HUES6 (cell line): ENCODE data around the gene ZNF304.
A peak's percentile ranks its signal among the peaks of the same experiment; 100 is the strongest.

Source experiments
- H3K27ac ChIP-seq: 2 replicates; pipeline ENCODE4 v1.7.0; 2013; ENCODE audit warnings: low read depth, mild to moderate bottlenecking, low read length, inconsistent platforms
- H3K27me3 ChIP-seq: 2 replicates; pipeline ENCODE4 v1.6.1; 2013; ENCODE audit warnings: low read length; ENCODE audit not compliant: control insufficient read depth, insufficient read depth
- H3K36me3 ChIP-seq: 2 replicates; pipeline ENCODE4 v1.6.1; 2013; ENCODE audit warnings: low read length; ENCODE audit not compliant: control insufficient read depth, insufficient read depth
- H3K4me1 ChIP-seq: 2 replicates; pipeline ENCODE4 v1.6.1; 2013; ENCODE audit warnings: low read length; ENCODE audit not compliant: control insufficient read depth, insufficient read depth
- H3K4me3 ChIP-seq: 2 replicates; pipeline ENCODE4 v1.5.1; 2013; ENCODE audit warnings: low read depth, low read length
- H3K9ac ChIP-seq: one replicate; pipeline ENCODE4 v1.6.1; 2013; ENCODE audit warnings: mild to moderate bottlenecking, low read length
- H3K9me3 ChIP-seq: 2 replicates; pipeline ENCODE4 v1.6.1; 2013; ENCODE audit warnings: low read depth, low read length; ENCODE audit not compliant: control insufficient read depth, insufficient read depth

Gene ZNF304

DNA sequence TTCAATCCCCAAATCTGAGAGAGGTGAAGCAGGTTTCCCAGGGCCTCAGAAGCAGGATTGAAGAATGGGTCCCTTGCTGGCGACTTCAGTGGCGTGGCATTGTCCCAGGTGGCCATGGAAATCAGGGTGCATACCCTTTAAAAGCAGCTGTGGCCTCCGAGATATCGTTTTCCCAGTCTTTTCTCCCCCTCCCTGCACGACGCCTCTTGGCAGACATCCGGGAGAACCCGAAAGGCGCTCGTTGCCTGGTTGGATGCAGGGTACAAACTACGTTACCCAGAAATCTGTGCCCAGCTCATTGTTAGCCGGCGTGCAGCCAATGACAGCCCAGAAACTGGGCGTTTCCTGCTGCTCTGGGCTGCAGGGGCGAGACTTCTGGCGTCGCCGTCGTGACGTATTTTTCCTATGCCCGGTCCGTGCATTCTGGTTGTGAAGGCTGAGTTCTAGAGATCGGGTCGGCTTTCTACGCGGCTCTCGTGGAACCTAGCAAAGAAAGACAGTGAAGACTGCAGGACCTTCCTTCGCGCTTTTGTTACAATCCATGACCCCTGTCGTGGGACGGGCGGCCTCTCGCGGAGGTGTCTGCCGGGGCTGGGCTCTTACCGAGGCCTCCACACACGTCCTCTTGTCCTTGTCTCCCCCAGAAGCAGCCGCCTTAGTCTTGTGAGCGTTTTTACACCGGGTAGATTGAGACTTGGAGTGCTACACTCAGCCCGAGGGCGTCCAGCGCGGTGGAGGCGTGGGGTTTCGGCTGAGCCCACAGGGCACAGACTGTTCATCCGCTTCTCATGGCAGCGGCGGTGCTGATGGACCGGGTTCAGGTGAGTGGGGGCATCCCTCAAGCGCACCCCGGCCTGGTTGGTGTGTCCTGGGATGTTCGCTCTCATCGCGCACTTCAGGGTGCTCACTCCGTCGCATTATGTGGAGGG, at the start of gene ZNF304:
TSS of gene ZNF304 (plus strand) at position 395 of the 929 bp plus-strand sequence. CDS start at position 789, 394 bp downstream.
- H3K36me3 ChIP-seq, result peaks cover 30% of the 10 kb centered on the region
- H3K9me3 ChIP-seq, result no peaks in the 10 kb centered on the region
- H3K4me3 ChIP-seq, result peak within 1 kb of the TSS; percentile 93
- H3K27ac ChIP-seq, result no peak within 1 kb of the TSS
- H3K4me1 ChIP-seq, result 0 out of 2 replicates have a peak, but pooled peaks cover 2% of the 10 kb centered on the region
- no peaks in the 10 kb centered on the region for H3K27me3 ChIP-seq
- H3K9ac ChIP-seq, result peak within 1 kb of the TSS; percentile 85

DNA sequence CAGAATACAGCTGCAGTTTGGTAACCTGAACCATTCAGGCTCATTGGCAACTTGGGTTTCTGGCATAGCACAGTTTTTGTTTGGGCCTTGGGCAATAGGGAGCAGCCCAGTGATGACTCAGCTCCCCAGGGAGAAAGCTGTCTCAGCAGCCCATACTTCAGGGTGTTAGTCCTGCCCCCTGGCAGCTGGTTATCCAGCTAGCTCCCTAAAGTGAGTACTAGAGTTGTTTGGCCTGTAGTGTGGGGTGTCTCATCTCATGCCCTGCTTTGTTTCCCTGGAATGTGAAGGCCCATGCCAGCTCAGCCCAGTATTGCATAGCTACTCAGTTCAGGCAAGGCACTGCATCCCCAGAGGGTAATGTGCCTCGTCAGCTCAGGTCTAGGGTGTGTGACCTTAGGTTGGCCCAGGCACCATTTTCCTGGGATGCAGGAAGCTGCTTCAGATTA, 49.0 kb upstream of the ZNF304 start:
- H3K27me3 ChIP-seq, result no peaks in the 10 kb centered on the region
- H3K4me3 ChIP-seq, result no peak overlapping the region
- peaks cover 34% of the 10 kb centered on the region for H3K36me3 ChIP-seq
- no peaks in the 10 kb centered on the region for H3K9me3 ChIP-seq
- no peaks in the 10 kb centered on the region for H3K4me1 ChIP-seq
- H3K27ac ChIP-seq, result no peak overlapping the region
- no peak overlapping the region for H3K9ac ChIP-seq

DNA sequence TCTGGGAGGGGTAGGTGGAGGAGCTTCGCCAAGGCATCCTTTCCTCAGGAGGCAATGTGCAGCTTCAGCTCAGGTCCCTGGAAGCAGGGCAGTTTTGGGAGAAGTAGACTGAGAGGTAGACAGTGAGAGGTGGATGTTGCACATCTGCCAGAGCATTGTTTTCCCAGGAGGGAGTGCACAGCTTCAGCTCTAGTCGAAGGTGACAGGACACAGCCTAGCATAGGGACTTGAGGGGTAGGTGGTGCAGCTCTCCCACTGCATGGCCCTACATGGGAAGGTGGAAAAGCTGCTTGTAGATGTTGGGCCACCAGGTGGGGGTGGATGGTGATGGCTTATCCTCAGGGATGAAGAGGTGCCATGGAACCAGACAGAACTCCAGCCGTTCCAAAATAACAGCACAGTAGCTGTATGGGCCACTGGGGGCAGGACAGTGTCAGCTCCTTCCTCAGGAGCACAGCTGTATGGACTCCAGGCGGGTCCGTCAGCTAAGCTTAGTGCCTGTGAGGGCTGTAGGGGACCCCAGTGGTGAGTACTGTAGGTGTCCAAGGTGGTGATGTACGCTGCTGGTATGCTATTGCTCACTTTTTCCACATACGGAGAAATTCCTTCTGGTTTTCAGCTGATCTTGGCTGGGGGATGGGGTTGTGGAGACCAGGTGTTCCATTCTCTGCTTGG, 48.2 kb upstream of the ZNF304 start:
- Histone ChIP-seq H3K4me1 (no peaks in the 10 kb centered on the region), H3K36me3 (peaks cover 32% of the 10 kb centered on the region), H3K27me3 (no peaks in the 10 kb centered on the region), H3K9me3 (no peaks in the 10 kb centered on the region), H3K27ac (no peak overlapping the region), H3K9ac (no peak overlapping the region), H3K4me3 (no peak overlapping the region)

DNA sequence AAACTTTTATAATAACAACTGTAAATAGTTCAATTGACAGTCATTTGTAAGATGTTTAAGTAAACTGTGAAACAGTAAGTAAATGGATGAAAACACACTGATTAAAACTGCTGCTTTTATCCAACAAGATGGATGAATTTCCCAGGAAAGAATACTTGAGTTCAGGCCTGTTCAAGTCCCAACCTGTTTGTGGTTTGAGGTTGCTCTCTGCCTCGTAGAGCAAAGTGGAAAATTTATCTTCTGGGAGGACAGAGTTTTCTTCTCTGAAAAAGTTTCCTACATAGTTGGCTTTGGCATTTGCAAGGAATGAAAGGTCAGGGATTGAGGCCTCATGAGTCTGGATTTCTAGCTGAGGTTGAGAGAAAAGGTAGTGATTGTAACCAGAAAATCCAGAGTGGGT, 46.0 kb upstream of the ZNF304 start:
- H3K4me3 ChIP-seq, result no peak overlapping the region
- peaks cover 26% of the 10 kb centered on the region for H3K36me3 ChIP-seq
- no peaks in the 10 kb centered on the region for H3K27me3 ChIP-seq
- H3K27ac ChIP-seq, result no peak overlapping the region
- no peaks in the 10 kb centered on the region for H3K4me1 ChIP-seq
- H3K9me3 ChIP-seq, result 0 out of 2 replicates have a peak, but pooled peaks cover 2% of the 10 kb centered on the region
- no peak overlapping the region for H3K9ac ChIP-seq

DNA sequence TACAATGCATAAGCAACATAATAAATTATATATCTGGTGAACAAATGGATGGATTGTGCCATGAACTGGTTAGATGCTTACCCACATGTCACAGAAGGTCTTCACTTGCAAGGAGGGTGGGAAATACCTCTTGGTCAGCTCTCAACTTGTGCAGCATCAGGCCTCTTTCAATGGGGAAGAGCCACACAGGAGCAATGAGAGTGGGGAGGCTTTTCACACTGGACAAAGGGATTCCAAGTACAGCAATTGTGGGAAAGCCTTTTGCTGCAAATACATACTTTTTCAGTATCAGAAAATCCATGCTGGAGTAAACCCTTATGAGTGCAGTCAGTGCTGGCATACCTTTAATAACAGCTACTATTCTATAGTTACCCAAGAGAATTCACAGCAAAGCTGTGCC, 42.6 kb upstream of the ZNF304 start:
- no peak overlapping the region for H3K27ac ChIP-seq
- H3K9ac ChIP-seq, result no peak overlapping the region
- H3K9me3 ChIP-seq, result 0 out of 2 replicates have a peak, but pooled peaks cover 2% of the 10 kb centered on the region
- no peaks in the 10 kb centered on the region for H3K4me1 ChIP-seq
- no peak overlapping the region for H3K4me3 ChIP-seq
- peaks cover 7% of the 10 kb centered on the region; the same call in 1 of the 2 replicates for H3K36me3 ChIP-seq
- H3K27me3 ChIP-seq, result peaks cover 7% of the 10 kb centered on the region; the same call in 1 of the 2 replicates

DNA sequence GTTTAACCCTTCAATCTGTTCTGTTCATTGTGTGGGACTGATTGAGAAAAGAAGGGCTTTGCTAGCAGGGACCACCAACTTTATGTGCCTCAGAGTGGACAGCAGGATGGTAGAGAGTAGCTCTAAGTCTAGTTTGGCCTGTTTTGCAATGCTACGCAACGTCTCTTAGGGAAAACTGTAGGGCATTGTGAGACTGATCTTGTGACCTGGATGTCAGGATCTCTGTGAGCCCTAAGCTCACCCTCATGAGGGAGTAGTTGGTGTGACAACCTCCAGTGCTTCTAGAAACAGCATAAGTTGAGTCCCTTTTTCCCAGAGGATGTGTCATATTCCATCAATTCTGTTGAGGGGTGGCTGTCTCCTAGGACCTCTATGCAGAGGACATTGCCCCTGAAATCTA, 40.3 kb upstream of the ZNF304 start:
- Histone ChIP-seq H3K36me3 (no peaks in the 10 kb centered on the region), H3K9me3 (0 out of 2 replicates have a peak, but pooled peaks cover 2% of the 10 kb centered on the region), H3K9ac (no peak overlapping the region), H3K4me3 (no peak overlapping the region), H3K27ac (no peak overlapping the region), H3K4me1 (no peaks in the 10 kb centered on the region), H3K27me3 (peaks cover 28% of the 10 kb centered on the region)

DNA sequence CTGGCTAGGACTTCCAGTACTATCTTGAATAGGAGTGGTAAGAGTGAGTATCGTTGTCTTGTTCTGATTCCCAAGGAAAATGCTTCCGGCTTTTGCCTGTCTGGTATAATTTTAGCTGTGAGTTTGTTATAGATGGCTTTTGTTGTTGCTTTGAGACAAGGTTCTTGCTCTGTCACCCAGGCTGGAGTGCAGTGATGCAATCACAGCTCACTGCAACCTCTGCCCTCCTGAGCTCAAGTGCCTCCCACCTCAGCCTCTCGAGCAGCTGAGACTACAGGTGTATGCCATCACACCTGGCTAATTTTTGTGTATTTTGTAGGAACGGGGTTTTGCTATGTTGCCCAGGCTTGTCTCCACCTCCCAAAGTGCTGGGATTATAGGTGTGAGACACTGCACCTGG, 36.9 kb upstream of the ZNF304 start:
- H3K27me3 ChIP-seq, result peaks cover 53% of the 10 kb centered on the region
- no peaks in the 10 kb centered on the region for H3K9me3 ChIP-seq
- H3K4me3 ChIP-seq, result no peak overlapping the region
- no peaks in the 10 kb centered on the region for H3K36me3 ChIP-seq
- no peak overlapping the region for H3K27ac ChIP-seq
- no peak overlapping the region for H3K9ac ChIP-seq
- no peaks in the 10 kb centered on the region for H3K4me1 ChIP-seq

DNA sequence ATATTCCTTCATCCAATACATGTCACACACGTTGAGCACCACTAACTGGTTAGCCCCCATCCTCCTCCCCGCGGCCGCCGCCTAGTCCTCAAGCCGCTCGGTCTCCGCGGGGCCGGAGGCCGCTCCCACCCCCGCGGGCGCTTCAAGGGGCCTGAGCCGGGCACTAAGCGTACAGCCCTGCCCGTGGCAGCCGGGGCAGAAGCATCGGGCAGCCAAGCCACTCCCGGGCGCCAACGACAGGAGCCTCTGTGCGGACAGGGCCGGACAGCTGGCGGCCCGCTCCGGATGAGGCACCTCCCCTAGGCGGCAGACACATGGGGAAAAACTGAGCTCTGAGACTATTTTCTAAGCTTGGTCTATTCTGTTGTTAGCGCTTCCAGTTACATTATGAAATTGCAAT, 33.6 kb upstream of the ZNF304 start:
- Histone ChIP-seq H3K4me1 (peaks cover 4% of the 10 kb centered on the region; the same call in 1 of the 2 replicates), H3K36me3 (no peaks in the 10 kb centered on the region), H3K9me3 (no peaks in the 10 kb centered on the region), H3K4me3 (peak overlapping the region; percentile 47; the same call in 1 of the 2 replicates), H3K9ac (no peak overlapping the region), H3K27me3 (peaks cover 48% of the 10 kb centered on the region), H3K27ac (no peak overlapping the region)

- Histone ChIP-seq H3K27me3 (peaks cover 35% of the 10 kb centered on the region), H3K27ac (no peak overlapping the region), H3K9ac (peak overlapping the region; percentile 24), H3K4me1 (peaks cover 4% of the 10 kb centered on the region; the same call in 1 of the 2 replicates), H3K4me3 (peak overlapping the region; percentile 90), H3K9me3 (no peaks in the 10 kb centered on the region), H3K36me3 (peaks cover 15% of the 10 kb centered on the region)
These were observed 31.2 kb upstream of the ZNF304 start for GRCh38 chr19:57319869-57320179.

DNA sequence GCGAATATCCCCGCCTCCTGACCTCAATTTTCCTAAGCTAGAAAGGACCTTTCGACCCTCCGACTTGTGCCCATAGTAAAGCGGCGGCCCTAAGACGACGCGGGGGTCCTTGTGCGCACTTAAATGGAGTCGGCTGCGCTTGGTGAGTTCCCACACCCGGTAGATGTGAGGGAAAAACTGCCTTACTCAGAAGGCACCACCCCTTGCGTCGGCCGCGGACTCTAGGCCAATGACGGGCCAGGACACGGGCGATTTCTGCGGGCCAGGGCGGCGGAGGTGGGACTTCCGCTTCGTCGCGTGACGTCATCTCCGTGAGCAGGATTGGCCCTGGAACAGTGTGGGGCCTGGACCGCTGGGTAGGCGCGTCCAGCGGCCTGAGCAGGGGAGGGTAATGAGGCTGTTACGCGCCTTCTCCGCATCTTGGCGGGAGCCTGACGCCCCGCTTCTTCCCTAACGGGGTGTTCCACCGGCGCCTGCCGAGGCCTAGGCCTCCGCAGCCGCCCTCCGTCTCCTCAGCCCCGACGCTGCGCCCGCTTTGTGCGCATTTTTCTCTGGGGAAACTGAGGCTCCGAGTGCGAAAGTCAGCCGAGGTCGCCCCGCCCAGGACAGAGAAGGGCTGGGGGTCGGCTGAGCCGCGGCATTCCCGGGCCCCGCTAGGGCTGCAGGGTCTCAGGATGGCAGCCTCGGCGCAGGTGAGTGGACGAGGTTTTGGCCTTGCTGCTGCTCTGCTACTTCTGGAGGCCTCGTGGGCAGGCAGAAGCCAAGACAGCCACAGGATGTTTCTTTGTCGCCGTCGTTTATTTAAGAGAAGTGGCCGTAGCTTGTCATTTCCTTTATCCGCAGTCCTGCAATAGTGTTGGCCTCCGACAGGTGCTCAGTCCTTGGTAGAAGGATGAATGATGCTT, 30.6 kb upstream of the ZNF304 start, which contains the start of gene ZNF543:
TSS of gene ZNF543 (plus strand) at position 293 of the 905 bp plus-strand sequence. CDS start at position 675, 382 bp downstream.
- H3K27me3 ChIP-seq, result peaks cover 29% of the 10 kb centered on the region

More for the DNA sequence above, 30.6 kb upstream of the ZNF304 start, which contains the start of gene ZNF543:
- Histone ChIP-seq H3K4me1 (peaks cover 4% of the 10 kb centered on the region; the same call in 1 of the 2 replicates), H3K27ac (peak within 1 kb of the TSS; percentile 46; the same call in 1 of the 2 replicates), H3K4me3 (peak within 1 kb of the TSS; percentile 90), H3K9me3 (no peaks in the 10 kb centered on the region), H3K9ac (peak within 1 kb of the TSS; percentile 88), H3K36me3 (peaks cover 21% of the 10 kb centered on the region)
